ENCODE results near the gene TNFRSF21. TPM values are rescaled to one million over a fixed set of nuclear protein-coding genes. Genes with fewer than 3 reads are reported as not detected.

TNFRSF21 gene
- polyA plus RNA-seq, 5 donors = 13.3 to 21.8 (median 14.9) TPM

Other genes starting within 250 kb of the TNFRSF21 start
- 10 to 100 TPM; 29.9 to 47.5 (median 45.1) TPM for gene CD2AP, start 167.9 kb upstream of the TNFRSF21 start, polyA plus RNA-seq (ENCODE audit: insufficient read depth in 1 of 5, insufficient read length in 5 of 5, low replicate concordance in 1 of 5)

Data from right lung (tissue), 5 donors.